GM21529 (cell line): Measurements from ENCODE around the gene TTYH3.
"Not testable (repeated sequence)": the region's sequence is repeated elsewhere in the genome, so short reads cannot be mapped to it uniquely, and the experiment has no call there.

ENCODE experiments used
- ATAC-seq: cut with Tn5 transposase; IDR thresholded peaks from one replicate; pipeline ENCODE4 v1.9.1; 2021; ENCODE audit not compliant: unreplicated experiment

TTYH3 gene

GRCh38 chr7:2602406-2603043, 29.3 kb upstream of the TTYH3 start:
- no peak for ATAC-seq

- ATAC-seq = no peak
Measured at GRCh38 chr7:2603044-2603965, 28.5 kb upstream of the TTYH3 start.

- ATAC-seq = no peak
Measured at GRCh38 chr7:2604608-2605174, 27.1 kb upstream of the TTYH3 start.

- ATAC-seq = no peak
Measured at GRCh38 chr7:2605608-2606538, 25.9 kb upstream of the TTYH3 start.

- no peak for ATAC-seq
Measured at GRCh38 chr7:2606539-2606936, 25.2 kb upstream of the TTYH3 start.

- no peak for ATAC-seq
Measured at GRCh38 chr7:2607122-2607922, 24.5 kb upstream of the TTYH3 start.

- no peak for ATAC-seq
Measured at GRCh38 chr7:2607923-2608904, 23.6 kb upstream of the TTYH3 start.

- no peak for ATAC-seq
Measured at GRCh38 chr7:2608921-2609411, 22.8 kb upstream of the TTYH3 start.

- not testable (repeated sequence) for ATAC-seq
Measured at GRCh38 chr7:2609646-2610045, 22.1 kb upstream of the TTYH3 start.

GRCh38 chr7:2610466-2610865, 21.3 kb upstream of the TTYH3 start:
- ATAC-seq = no peak

- no peak for ATAC-seq
Measured at GRCh38 chr7:2610898-2611297, 20.9 kb upstream of the TTYH3 start.

- ATAC-seq = no peak
Measured at GRCh38 chr7:2611401-2611800, 20.4 kb upstream of the TTYH3 start.

- ATAC-seq = no peak
Measured at GRCh38 chr7:2611922-2612321, 19.9 kb upstream of the TTYH3 start.

- no peak for ATAC-seq
Measured at GRCh38 chr7:2612445-2613097, 19.2 kb upstream of the TTYH3 start.

- no peak for ATAC-seq
Measured at GRCh38 chr7:2613098-2613930, 18.5 kb upstream of the TTYH3 start.

GRCh38 chr7:2613931-2614600, 17.7 kb upstream of the TTYH3 start:
- no peak for ATAC-seq
